Activated CD4-positive, alpha-beta T cell treated with anti-CD3 and anti-CD28 coated beads, Interleukin-2, Interleukin-4, amounts not matched to agents 100 ng/mL and 50 ng/mL, durations not matched to agents 16 hours and 8 hours (primary cell): ENCODE results near the gene ADSL.
A peak's percentile ranks its signal among the peaks of the same experiment; 100 is the strongest.
"Not testable (repeated sequence)": the region's sequence is repeated elsewhere in the genome, so short reads cannot be mapped to it uniquely, and the experiment has no call there.

Experiments
- DNase-seq: peaks from one replicate; pipeline ENCODE4 v3.0.0-alpha.2; 2020; ENCODE audit warnings: low spot score

The ADSL gene

GRCh38 chr22:40374567-40374966 lies 28.3 kb downstream of the ADSL start:
- no peak for DNase-seq

GRCh38 chr22:40376149-40376548 lies 29.8 kb downstream of the ADSL start:
- DNase-seq: no peak

- DNase-seq: no peak
Measured at GRCh38 chr22:40377931-40378330, 31.6 kb downstream of the ADSL start.

GRCh38 chr22:40378448-40378847 lies 32.1 kb downstream of the ADSL start:
- not testable (repeated sequence) for DNase-seq

- DNase-seq: no peak
Measured at GRCh38 chr22:40381461-40381860, 35.2 kb downstream of the ADSL start.

- no peak for DNase-seq
Measured at GRCh38 chr22:40383905-40384304, 37.6 kb downstream of the ADSL start.

GRCh38 chr22:40385036-40385782 lies 38.9 kb downstream of the ADSL start:
- DNase-seq: peak; percentile 33

- DNase-seq: no peak
Measured at GRCh38 chr22:40387746-40388145, 41.4 kb downstream of the ADSL start.

- DNase-seq: no peak
Measured at GRCh38 chr22:40388231-40388630, 41.9 kb downstream of the ADSL start.

- DNase-seq: no peak
Measured at GRCh38 chr22:40391417-40391816, 45.1 kb downstream of the ADSL start.

GRCh38 chr22:40392618-40393017 lies 46.3 kb downstream of the ADSL start:
- DNase-seq: no peak

GRCh38 chr22:40394607-40395006 lies 48.3 kb downstream of the ADSL start:
- DNase-seq: no peak

- no peak for DNase-seq
Measured at GRCh38 chr22:40395607-40396006, 49.3 kb downstream of the ADSL start.

GRCh38 chr22:40396882-40397281 lies 50.6 kb downstream of the ADSL start:
- no peak for DNase-seq

- no peak for DNase-seq
Measured at GRCh38 chr22:40397396-40397795, 51.1 kb downstream of the ADSL start.

- no peak for DNase-seq
Measured at GRCh38 chr22:40399621-40400020, 53.3 kb downstream of the ADSL start.

GRCh38 chr22:40400159-40400558 lies 53.9 kb downstream of the ADSL start:
- DNase-seq: peak; percentile 67

GRCh38 chr22:40401532-40401931 lies 55.2 kb downstream of the ADSL start:
- peak; percentile 84 for DNase-seq

- peak; percentile 44 for DNase-seq
Measured at GRCh38 chr22:40401981-40402406, 55.7 kb downstream of the ADSL start.

- no peak for DNase-seq
Measured at GRCh38 chr22:40403141-40403540, 56.8 kb downstream of the ADSL start.

GRCh38 chr22:40403651-40404050 lies 57.4 kb downstream of the ADSL start:
- DNase-seq: no peak

GRCh38 chr22:40404251-40405177 lies 58.2 kb downstream of the ADSL start:
- no peak for DNase-seq
